ENCODE results near the gene KRTAP4-16.
A peak's percentile ranks its signal among the peaks of the same experiment; 100 is the strongest.
"Not testable (repeated sequence)": the region's sequence is repeated elsewhere in the genome, so short reads cannot be mapped to it uniquely, and the experiment has no call there.

The KRTAP4-16 gene

DNA sequence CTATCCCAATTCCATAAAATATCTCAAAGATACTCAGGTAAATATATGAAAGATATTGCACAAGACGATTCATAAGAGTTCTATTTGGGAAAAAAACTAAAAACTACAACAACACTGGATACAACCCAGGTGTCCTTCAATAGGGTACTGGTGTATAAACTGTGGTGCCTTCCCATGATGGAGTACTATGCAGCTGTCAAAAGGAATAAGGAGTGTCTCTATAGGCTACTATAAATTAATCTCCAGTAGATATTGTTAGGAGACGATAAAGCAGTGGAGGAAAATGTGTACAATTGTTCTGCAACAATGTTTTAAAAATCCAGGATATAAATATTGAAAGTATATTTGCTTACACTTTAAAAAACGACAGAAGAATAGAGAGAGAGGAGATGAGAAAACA, 24.4 kb upstream of the KRTAP4-16 start:
- no peak overlapping the region for H3K27ac Mint-ChIP-seq
- peaks cover 21% of the 10 kb centered on the region for H3K4me1 Mint-ChIP-seq
- no peak overlapping the region for H3K4me3 Mint-ChIP-seq
- H3K36me3 Mint-ChIP-seq, result no peaks in the 10 kb centered on the region
- H3K9me3 Mint-ChIP-seq, result peaks cover 3% of the 10 kb centered on the region
- peaks cover 28% of the 10 kb centered on the region for H3K27me3 Mint-ChIP-seq
- ATAC-seq, result no peak

DNA sequence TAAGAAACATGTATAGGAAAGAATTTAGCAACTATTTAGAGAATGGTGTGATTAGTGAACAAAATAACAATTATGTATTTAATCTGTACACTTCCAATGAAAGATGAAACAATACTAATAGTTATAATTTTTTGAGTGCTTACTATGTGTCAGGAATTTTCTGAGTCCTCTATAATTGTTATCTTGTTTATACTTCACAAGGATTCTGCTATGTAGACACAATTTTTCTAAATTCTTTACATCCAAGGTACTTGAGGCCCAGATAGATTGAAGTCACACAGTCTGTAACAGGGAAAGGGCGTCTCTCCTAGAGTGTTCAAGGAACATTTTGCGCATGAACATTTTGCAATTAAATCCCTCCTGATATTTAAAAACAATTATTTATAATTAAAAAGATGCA, 23.1 kb upstream of the KRTAP4-16 start:
- Mint-ChIP-seq H3K4me1 (peaks cover 28% of the 10 kb centered on the region), H3K27me3 (peaks cover 28% of the 10 kb centered on the region), H3K27ac (no peak overlapping the region), H3K9me3 (peaks cover 3% of the 10 kb centered on the region), H3K4me3 (no peak overlapping the region), H3K36me3 (no peaks in the 10 kb centered on the region)
- no peak for ATAC-seq

DNA sequence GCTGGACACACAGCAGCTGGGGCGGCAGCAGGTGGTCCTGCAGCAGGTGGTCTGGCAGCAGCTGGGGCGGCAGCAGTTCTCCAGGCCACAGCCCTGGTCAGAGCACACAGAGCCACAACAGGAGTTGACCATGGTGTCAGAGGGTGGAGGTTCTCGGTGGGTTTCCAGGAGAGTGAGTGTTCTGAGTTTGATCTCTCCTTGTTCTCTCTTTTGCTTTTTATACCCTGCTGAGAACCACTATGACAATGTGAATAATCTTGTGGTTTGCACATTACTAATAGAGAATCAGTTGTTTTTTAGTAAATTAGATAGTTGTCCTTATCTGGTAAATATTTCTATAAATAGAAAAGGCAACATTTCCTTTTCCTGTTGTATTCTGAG, 22.0 kb upstream of the KRTAP4-16 start, which contains the start of gene KRTAP4-12:
KRTAP4-12 (minus strand) TSS at position 192 of the 381 bp plus-strand sequence; CDS start at position 132, 60 bp downstream.
- H3K27me3 Mint-ChIP-seq, result peaks cover 28% of the 10 kb centered on the region
- H3K4me1 Mint-ChIP-seq, result peaks cover 33% of the 10 kb centered on the region
- not testable (repeated sequence) for H3K27ac Mint-ChIP-seq, ATAC-seq, H3K4me3 Mint-ChIP-seq, H3K9me3 Mint-ChIP-seq, H3K36me3 Mint-ChIP-seq

DNA sequence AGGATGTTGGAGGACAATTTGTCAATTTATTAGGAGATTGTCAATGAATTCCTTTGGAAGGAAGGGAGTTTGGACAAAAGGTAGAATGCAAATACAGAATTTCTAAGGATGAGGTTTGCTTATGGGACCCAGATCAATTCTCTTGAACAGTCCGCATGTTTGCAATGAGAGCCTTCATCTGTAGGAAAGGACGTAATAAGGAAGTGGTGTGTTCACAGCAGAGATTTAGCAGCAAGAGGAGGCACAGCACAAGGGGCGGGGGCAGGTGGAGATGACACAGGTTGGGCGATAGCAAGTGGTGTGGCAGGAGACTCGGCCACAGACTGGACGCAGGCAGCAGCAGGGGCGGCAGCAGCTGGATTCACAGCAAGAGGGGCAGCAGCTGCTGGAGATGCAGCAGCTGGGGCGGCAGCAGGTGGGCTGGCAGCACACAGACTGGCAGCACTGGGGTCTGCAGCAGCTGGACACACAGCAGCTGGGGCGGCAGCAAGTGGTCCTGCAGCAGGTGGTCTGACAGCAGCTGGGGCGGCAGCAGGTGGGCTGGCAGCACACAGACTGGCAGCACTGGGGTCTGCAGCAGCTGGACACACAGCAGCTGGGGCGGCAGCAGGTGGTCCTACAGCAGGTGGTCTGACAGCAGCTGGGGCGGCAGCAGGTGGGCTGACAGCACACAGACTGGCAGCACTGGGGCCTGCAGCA, 21.4 kb upstream of the KRTAP4-16 start:
- not testable (repeated sequence) for H3K9me3 Mint-ChIP-seq, H3K27ac Mint-ChIP-seq, H3K36me3 Mint-ChIP-seq, ATAC-seq, H3K4me3 Mint-ChIP-seq
- peaks cover 28% of the 10 kb centered on the region for H3K27me3 Mint-ChIP-seq
- peaks cover 33% of the 10 kb centered on the region for H3K4me1 Mint-ChIP-seq

DNA sequence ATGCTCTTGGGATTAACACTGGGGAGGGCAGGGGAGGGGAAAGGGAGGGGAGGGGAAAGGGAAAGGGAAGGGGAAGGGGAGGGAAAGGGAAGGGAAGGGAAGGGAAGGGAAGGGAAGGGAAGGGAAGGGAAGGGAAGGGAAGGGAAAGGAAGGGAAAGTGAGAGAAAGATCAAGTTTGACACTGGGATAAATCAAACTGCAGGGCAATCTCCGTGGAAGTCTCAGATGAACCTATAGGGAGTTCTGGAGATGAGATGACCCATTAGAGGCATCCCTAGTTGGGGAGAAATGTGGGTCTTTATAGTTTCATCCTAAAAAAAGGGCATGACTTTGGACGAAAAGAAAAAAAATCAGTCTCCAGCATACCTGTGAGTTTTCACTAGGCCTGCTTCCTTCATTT, 19.7 kb upstream of the KRTAP4-16 start:
- peaks cover 3% of the 10 kb centered on the region for H3K9me3 Mint-ChIP-seq
- H3K27me3 Mint-ChIP-seq, result peaks cover 40% of the 10 kb centered on the region
- H3K4me1 Mint-ChIP-seq, result peaks cover 44% of the 10 kb centered on the region
- no peak overlapping the region for H3K27ac Mint-ChIP-seq
- H3K36me3 Mint-ChIP-seq, result peaks cover 5% of the 10 kb centered on the region
- no peak for ATAC-seq
- H3K4me3 Mint-ChIP-seq, result no peak overlapping the region

DNA sequence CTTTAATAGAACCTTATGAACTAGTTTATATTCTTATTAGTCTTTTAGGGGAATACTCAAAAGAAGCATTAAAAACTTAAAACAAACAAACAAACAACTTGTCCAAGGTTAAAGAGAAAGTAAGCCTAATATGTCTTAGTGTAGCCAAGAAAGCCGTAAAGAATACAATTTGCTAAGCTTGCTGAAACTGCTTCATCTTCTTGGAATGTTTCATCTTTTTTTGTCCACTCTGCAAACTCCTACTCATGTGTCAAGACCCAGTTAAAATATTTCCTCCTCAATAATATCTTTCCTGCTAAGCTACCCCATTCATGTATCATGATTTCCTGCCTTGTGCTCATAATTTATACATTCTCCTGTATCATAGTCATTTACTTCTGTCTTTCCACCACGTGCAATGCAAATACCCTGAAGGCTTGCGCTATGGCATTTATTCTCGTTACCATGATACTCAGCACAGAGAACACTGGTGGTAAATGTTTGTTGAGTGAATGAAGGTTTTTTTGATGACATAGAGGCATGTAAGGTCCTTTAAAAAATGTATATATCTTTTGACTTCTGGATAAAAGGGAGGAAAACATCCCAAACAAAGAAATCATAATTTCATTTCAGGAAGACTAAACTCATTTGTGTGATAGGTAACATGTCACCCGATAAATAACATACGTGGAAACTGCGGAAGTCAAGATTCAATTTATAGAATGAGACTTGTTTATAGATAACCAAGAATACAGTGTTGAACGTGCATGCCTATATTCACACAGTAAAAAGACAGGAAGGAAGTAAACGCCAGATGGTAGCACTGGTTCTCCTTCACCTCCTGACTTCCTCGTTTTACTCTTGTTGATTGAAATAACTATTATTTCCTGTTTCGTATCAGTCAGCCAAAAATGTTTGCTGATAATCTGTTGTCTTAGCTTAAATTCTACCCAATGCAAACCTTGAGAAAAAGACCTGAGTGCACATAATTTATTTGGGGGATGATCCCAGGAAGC, 18.0 kb upstream of the KRTAP4-16 start:
- peaks cover 41% of the 10 kb centered on the region for H3K27me3 Mint-ChIP-seq
- H3K4me3 Mint-ChIP-seq, result peak overlapping the region; percentile 44
- H3K4me1 Mint-ChIP-seq, result peaks cover 50% of the 10 kb centered on the region
- H3K9me3 Mint-ChIP-seq, H3K36me3 Mint-ChIP-seq: not testable (repeated sequence)
- H3K27ac Mint-ChIP-seq, result peak overlapping the region; percentile 61
- peak; percentile 64 for ATAC-seq

DNA sequence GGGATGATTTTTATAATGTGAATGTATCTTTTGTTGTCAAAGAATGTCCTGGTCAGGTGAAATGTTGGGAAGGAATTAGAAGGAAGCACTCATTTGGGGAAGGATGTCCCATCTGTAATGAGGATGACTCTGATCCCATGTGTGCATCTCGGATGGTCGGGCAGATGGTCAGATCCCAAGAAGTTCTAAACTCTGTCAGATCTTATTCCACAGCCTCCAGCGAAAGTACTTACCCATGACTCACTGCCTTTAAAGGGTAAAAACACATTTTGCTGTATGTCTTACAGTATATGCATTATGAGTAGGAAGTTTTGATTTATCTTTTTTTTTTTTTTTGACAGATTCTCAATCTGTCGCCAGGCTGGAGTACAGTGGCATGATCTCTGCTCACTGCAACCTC, 16.7 kb upstream of the KRTAP4-16 start:
- peaks cover 39% of the 10 kb centered on the region for H3K4me1 Mint-ChIP-seq
- no peak for ATAC-seq

DNA sequence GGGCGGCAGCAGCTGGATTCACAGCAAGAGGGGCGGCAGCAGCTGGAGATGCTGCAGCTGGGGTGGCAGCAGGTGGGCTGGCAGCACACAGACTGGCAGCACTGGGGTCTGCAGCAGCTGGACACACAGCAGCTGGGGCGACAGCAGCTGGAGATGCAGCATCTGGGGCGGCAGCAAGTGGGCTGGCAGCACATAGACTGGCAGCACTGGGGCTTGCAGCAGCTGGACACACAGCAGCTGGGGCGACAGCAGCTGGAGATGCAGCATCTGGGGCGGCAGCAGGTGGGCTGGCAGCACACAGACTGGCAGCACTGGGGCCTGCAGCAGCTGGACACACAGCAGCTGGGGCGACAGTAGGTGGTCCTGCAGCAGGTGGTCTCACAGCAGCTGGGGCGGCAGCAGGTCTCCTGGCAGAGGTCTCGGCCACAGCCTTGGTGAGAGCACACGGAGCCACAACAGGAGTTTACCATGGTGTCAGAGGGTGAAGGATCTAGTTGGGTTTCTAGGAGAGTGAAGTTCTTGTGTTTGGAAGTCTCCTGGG, 15.9 kb upstream of the KRTAP4-16 start, which contains the start of gene KRTAP4-11:
KRTAP4-11 (minus strand) TSS at position 528 of the 541 bp plus-strand sequence; CDS start at position 470, 58 bp downstream.
- H3K27ac Mint-ChIP-seq, H3K4me3 Mint-ChIP-seq, ATAC-seq, H3K36me3 Mint-ChIP-seq, H3K9me3 Mint-ChIP-seq: not testable (repeated sequence)
- peaks cover 31% of the 10 kb centered on the region for H3K4me1 Mint-ChIP-seq
- H3K27me3 Mint-ChIP-seq, result peaks cover 23% of the 10 kb centered on the region

More for the DNA sequence above, 16.7 kb upstream of the KRTAP4-16 start:
- Mint-ChIP-seq H3K36me3 (peaks cover 5% of the 10 kb centered on the region), H3K27ac (no peak overlapping the region), H3K4me3 (no peak overlapping the region), H3K9me3 (peaks cover 3% of the 10 kb centered on the region), H3K27me3 (peaks cover 31% of the 10 kb centered on the region)

DNA sequence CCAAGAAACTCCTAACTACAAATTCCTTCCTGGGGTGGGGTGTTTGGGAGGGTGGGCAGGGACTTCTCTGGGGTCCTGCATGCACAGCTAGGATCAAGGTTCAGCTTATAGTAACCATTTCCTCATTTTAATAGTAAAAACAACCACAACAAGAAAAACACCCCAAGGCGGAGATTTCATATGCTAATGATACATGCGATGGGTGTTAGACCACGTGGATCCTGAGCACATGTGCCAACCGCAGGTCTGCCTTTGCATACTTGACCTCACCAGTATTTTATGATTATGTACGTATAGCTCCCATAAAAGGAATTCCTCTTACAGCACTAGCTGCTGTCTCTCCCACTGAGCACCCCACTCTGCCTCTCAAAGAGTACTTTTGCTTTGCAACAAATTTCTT, 14.3 kb upstream of the KRTAP4-16 start:
- Mint-ChIP-seq H3K27ac (no peak overlapping the region), H3K4me1 (peaks cover 29% of the 10 kb centered on the region), H3K4me3 (no peak overlapping the region), H3K27me3 (peaks cover 14% of the 10 kb centered on the region), H3K36me3 (peaks cover 8% of the 10 kb centered on the region), H3K9me3 (peaks cover 1% of the 10 kb centered on the region)
- peak; percentile 70 for ATAC-seq

DNA sequence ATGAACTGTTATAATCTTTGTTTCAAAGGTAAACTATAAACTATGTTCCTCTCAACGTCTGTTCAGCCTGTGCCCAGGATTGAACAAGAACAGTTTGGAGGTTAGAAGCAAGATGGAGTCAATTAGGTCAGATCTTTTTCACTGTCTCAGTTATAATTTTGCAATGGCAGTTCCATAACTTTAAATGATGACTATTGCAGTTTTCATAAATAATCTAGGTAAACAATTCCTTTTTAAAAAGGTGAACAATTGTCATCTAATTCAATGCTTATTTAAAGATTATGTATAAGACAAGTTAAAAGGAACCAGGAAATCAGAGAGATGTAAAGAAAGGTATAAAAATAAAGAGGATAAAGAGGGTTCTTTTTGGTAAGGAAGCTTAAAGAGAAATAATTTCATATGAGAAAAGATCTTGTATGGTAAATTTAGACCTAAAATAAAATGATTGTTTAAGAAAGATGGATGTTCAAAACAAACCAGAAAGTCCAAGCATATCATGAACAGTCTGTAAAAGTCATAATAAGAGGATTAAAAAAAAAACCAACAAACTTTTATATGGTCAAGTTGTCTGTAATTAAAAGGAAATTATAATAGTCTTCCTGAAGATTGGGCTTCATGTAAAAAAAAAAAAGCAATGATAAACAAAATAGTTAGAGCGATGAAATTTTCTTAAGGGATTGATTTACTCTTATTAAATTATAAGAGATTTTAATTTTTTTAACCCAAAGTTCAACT, 9.3 kb upstream of the KRTAP4-16 start:
- peaks cover 2% of the 10 kb centered on the region for H3K27me3 Mint-ChIP-seq
- ATAC-seq, result no peak
- H3K36me3 Mint-ChIP-seq, result peaks cover 7% of the 10 kb centered on the region

DNA sequence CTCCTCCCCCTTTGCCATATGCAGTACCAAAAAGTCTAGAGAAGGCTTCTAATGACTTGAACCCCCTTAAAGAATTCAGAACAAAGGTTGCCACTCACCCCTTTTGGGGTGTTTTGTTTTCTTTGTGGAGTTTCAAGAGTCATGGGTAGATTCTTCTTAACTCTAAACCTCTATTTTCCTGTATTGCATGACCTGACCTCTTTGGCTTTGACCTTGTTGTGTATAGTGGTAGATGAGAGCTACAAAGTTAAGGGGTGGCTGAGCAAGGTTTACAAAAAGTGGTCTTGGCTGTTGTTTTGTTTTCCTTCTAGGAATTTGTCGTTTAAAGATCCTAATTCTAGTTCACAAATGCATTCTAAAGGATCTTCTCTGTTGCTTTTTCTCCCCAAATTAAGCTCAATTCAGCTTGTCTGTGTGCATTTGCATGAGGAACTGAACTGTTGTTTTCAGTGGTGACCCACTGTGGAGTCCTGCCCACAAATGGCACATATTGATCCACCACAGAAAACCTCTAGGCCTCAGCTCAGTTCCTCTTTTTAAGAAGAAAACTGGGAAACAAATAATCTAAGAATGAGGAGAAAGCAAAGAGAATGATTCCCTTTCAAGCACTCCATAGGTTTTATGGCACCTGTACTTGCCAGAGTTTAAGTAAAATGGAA, 6.8 kb upstream of the KRTAP4-16 start:
- peaks cover 16% of the 10 kb centered on the region for H3K4me1 Mint-ChIP-seq
- H3K9me3 Mint-ChIP-seq, H3K36me3 Mint-ChIP-seq, H3K27ac Mint-ChIP-seq: not testable (repeated sequence)
- ATAC-seq, result peak; percentile 76
- peaks cover 11% of the 10 kb centered on the region for H3K27me3 Mint-ChIP-seq
- peak overlapping the region; percentile 11 for H3K4me3 Mint-ChIP-seq

More for the DNA sequence above, 9.3 kb upstream of the KRTAP4-16 start:
- Mint-ChIP-seq H3K4me1 (peaks cover 17% of the 10 kb centered on the region), H3K27ac (no peak overlapping the region), H3K4me3 (no peak overlapping the region), H3K9me3 (peaks cover 3% of the 10 kb centered on the region)

DNA sequence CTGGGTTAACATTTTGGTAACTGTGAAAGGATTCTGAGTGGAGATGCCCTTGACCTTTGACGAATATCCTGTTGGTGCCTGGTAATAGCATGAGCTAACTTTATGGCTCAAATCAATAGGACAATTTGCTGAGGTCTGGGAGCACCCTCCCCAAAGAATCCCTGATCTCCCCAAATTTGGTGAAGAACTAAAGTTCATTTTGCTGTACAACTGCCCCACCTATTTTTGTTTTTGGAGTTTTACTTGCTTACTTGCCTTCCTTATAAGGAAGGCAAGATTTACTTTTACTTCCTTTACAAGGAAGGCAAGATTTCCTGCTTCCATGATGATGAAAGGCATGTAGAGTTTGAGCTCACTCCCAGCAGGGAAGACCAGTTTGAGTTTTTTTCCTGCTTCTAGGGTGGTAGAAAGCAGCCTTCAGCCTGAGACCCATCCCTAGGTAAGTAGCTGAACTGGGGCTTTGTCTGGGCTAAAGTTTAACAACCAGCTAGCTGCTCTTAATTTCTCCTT, 6.0 kb upstream of the KRTAP4-16 start:
- ATAC-seq, result no peak
- H3K4me1 Mint-ChIP-seq, result peaks cover 16% of the 10 kb centered on the region
- peaks cover 11% of the 10 kb centered on the region for H3K27me3 Mint-ChIP-seq
- H3K27ac Mint-ChIP-seq, result no peak overlapping the region
- H3K9me3 Mint-ChIP-seq, result peaks cover 3% of the 10 kb centered on the region
- peaks cover 7% of the 10 kb centered on the region for H3K36me3 Mint-ChIP-seq
- H3K4me3 Mint-ChIP-seq, result no peak overlapping the region

DNA sequence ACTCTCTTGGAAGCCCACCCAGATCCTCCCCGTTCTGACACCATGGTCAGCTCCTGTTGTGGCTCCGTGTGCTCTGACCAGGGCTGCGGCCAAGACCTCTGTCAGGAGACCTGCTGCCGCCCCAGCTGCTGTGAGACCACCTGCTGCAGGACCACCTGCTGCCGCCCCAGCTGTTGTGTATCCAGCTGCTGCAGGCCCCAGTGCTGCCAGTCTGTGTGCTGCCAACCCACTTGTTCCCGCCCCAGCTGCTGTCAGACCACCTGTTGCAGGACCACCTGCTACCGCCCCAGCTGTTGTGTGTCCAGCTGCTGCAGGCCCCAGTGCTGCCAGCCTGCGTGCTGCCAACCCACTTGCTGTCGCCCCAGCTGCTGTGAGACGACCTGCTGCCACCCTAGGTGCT, 3.3 kb upstream of the KRTAP4-16 start, which contains the start of gene KRTAP4-9:
KRTAP4-9 (plus strand) TSS at position 43 of the 400 bp plus-strand sequence; CDS start at position 43, 0 bp downstream.
- H3K27ac Mint-ChIP-seq, ATAC-seq, H3K9me3 Mint-ChIP-seq, H3K36me3 Mint-ChIP-seq, H3K4me3 Mint-ChIP-seq: not testable (repeated sequence)
- Mint-ChIP-seq H3K27me3 (peaks cover 25% of the 10 kb centered on the region), H3K4me1 (peaks cover 16% of the 10 kb centered on the region)

Measured in stimulated activated memory B cell treated with anti-CD40 and anti-IgM and Interleukin-4, amounts not matched to agents 10 μg/mL and 1 μg/mL and 100 μg/mL, for 72 hours (primary cell).